Left ventricle myocardium inferior (tissue), 1 donor: ENCODE data around the gene FUNDC1. TPM values are rescaled to one million over a fixed set of nuclear protein-coding genes. Genes with fewer than 3 reads are reported as not detected.
"Not testable (repeated sequence)": the region's sequence is repeated elsewhere in the genome, so short reads cannot be mapped to it uniquely, and the experiment has no call there.

Source experiments
- DNase-seq: peaks from one replicate; pipeline ENCODE4 v3.0.0-alpha.2; 2020
- H3K27ac ChIP-seq: fragments of 200-600 bp; replicated peaks from 2 replicates; pipeline ENCODE4 v1.8.0; 2021
- H3K27me3 ChIP-seq: fragments of 200-600 bp; 2 replicates; pipeline ENCODE4 v1.8.0; 2021; ENCODE audit warnings: low read depth
- H3K36me3 ChIP-seq: fragments of 200-600 bp; 2 replicates; pipeline ENCODE4 v1.8.0; 2021
- H3K4me1 ChIP-seq: fragments of 200-600 bp; 2 replicates; pipeline ENCODE4 v1.8.0; 2021
- H3K4me3 ChIP-seq: fragments of 200-600 bp; 2 replicates; pipeline ENCODE4 v1.8.0; 2021; ENCODE audit warnings: mild to moderate bottlenecking, moderate library complexity
- H3K9me3 ChIP-seq: fragments of 200-600 bp; replicated peaks from 2 replicates; pipeline ENCODE4 v1.8.0; 2021
- CTCF ChIP-seq: fragments of 200-600 bp; IDR thresholded peaks from 2 replicates; pipeline ENCODE4 v1.8.0; 2021; ENCODE audit warnings: antibody characterized with exemption, mild to moderate bottlenecking, borderline replicate concordance
- intact Hi-C: fragments of 100-400 bp; cut with micrococcal nuclease; formaldehyde crosslinking; loops from one replicate; pipeline ENCODE4 v1.11.0; 2022
- total RNA-seq: library from RNA; stranded (reverse); fragmentation: NEBNext Ultra II Directional; extraction: Animal tissue kit (Norgen Biotek cat#: 25700); gene quantifications from one replicate; pipeline ENCODE4 v1.2.1, GENCODE V29; 2021
- donor health status: DM: no; HTN: yes; CAD: no; lungs with severe emphysema.

The FUNDC1 gene
- total RNA-seq, 1 donor from 2014 or later: 29.7 TPM

- no peak for TF ChIP-seq CTCF
- intact Hi-C loops: no loop called here
These were observed 26.5 kb upstream of the FUNDC1 start for GRCh38 chrX:44569122-44569521.

GRCh38 chrX:44568196-44568595, 25.5 kb upstream of the FUNDC1 start:
- Histone ChIP-seq H3K4me1 (no peaks in the 10 kb centered on the region), H3K9me3 (peaks cover 22% of the 10 kb centered on the region), H3K36me3 (no peaks in the 10 kb centered on the region), H3K4me3 (no peak overlapping the region), H3K27me3 (no peaks in the 10 kb centered on the region), H3K27ac (no peak overlapping the region)
- intact Hi-C loops: no loop called here
- TF ChIP-seq CTCF: no peak
- no peak for DNase-seq

More at GRCh38 chrX:44569122-44569521, 26.5 kb upstream of the FUNDC1 start:
- DNase-seq: no peak
- Histone ChIP-seq H3K36me3 (no peaks in the 10 kb centered on the region), H3K4me1 (no peaks in the 10 kb centered on the region), H3K27me3 (no peaks in the 10 kb centered on the region), H3K9me3 (peaks cover 26% of the 10 kb centered on the region), H3K4me3 (no peak overlapping the region), H3K27ac (no peak overlapping the region)

GRCh38 chrX:44561896-44562295, 19.2 kb upstream of the FUNDC1 start:
- H3K36me3 ChIP-seq, DNase-seq, H3K27ac ChIP-seq, H3K9me3 ChIP-seq, intact Hi-C loops, H3K4me1 ChIP-seq, H3K4me3 ChIP-seq, H3K27me3 ChIP-seq: not testable (repeated sequence)

- H3K36me3 ChIP-seq: no peaks in the 10 kb centered on the region
- no peaks in the 10 kb centered on the region for H3K9me3 ChIP-seq
- no peak for TF ChIP-seq CTCF
- no peak overlapping the region for H3K4me3 ChIP-seq
- intact Hi-C loops: no loop called here
- H3K27me3 ChIP-seq: no peaks in the 10 kb centered on the region
- no peak for DNase-seq
- no peak overlapping the region for H3K27ac ChIP-seq
- no peaks in the 10 kb centered on the region for H3K4me1 ChIP-seq
These were observed 7.9 kb upstream of the FUNDC1 start for GRCh38 chrX:44550563-44550962.

- H3K27ac ChIP-seq: not testable (repeated sequence)
These were observed 2.8 kb upstream of the FUNDC1 start for GRCh38 chrX:44545454-44545853.

GRCh38 chrX:44544036-44544435, 1.4 kb upstream of the FUNDC1 start:
- intact Hi-C loops: no loop called here
- Histone ChIP-seq H3K4me3 (no peak overlapping the region), H3K4me1 (peaks cover 19% of the 10 kb centered on the region), H3K27ac (no peak overlapping the region), H3K9me3 (no peaks in the 10 kb centered on the region), H3K36me3 (no peaks in the 10 kb centered on the region), H3K27me3 (no peaks in the 10 kb centered on the region)
- no peak for DNase-seq
- TF ChIP-seq CTCF: no peak

More at GRCh38 chrX:44545454-44545853, 2.8 kb upstream of the FUNDC1 start:
- H3K4me3 ChIP-seq, intact Hi-C loops, DNase-seq, H3K36me3 ChIP-seq, H3K9me3 ChIP-seq, H3K27me3 ChIP-seq: not testable (repeated sequence)
- H3K4me1 ChIP-seq: peaks cover 17% of the 10 kb centered on the region

GRCh38 chrX:44536198-44536597, 6.5 kb downstream of the FUNDC1 start:
- no peak for DNase-seq
- Histone ChIP-seq H3K36me3 (peaks cover 7% of the 10 kb centered on the region), H3K4me1 (peaks cover 10% of the 10 kb centered on the region), H3K9me3 (no peaks in the 10 kb centered on the region), H3K4me3 (no peak overlapping the region), H3K27me3 (no peaks in the 10 kb centered on the region), H3K27ac (no peak overlapping the region)
- intact Hi-C loops: no loop called here
- TF ChIP-seq CTCF: no peak
